H1 (cell line): ENCODE results near the gene PPP1R10. TPM values are rescaled to one million over a fixed set of nuclear protein-coding genes. Genes with fewer than 3 reads are reported as not detected.

Source experiments
- CEBPB ChIP-seq: IDR thresholded peaks from 2 replicates; pipeline ENCODE4 v1.6.1; 2012; ENCODE audit warnings: low read depth, low read length
- EP300 ChIP-seq, 2 experiments: IDR thresholded peaks; 1 replicate in 1 of 2; 2 replicates in 1 of 2; pipeline ENCODE4 v1.6.1; 2011 to 2012; ENCODE audit warnings: low read depth in 2 of 2, low read length in 2 of 2, mild to moderate bottlenecking in 2 of 2, borderline replicate concordance in 1 of 2, inconsistent platforms in 1 of 2, moderate library complexity in 1 of 2
- PHF8 ChIP-seq: fragments of 200-600 bp; sonication (generic); conservative IDR thresholded peaks from 2 replicates; pipeline ENCODE4 v1.7.1; 2012; ENCODE audit warnings: low read depth, mild to moderate bottlenecking, inconsistent platforms, low read length, moderate library complexity
- RAD21 ChIP-seq, 2 experiments: IDR thresholded peaks in 1 of 2; conservative IDR thresholded peaks in 1 of 2; 2 replicates each; pipeline ENCODE4 v1.6.1; 2011; ENCODE audit warnings: low read depth in 2 of 2, low read length in 2 of 2, improper control_type of control experiment in 1 of 2, inconsistent platforms in 1 of 2, mild to moderate bottlenecking in 1 of 2, moderate library complexity in 1 of 2
- SAP30 ChIP-seq: fragments of 300-600 bp; sonication (generic); IDR thresholded peaks from 2 replicates; pipeline ENCODE4 v1.7.1; 2012; ENCODE audit warnings: low read length, moderate library complexity, mild to moderate bottlenecking, inconsistent platforms; ENCODE audit not compliant: insufficient read depth, insufficient replicate concordance
- SUZ12 ChIP-seq: fragments of 200-600 bp; sonication (generic); IDR thresholded peaks from 2 replicates; pipeline ENCODE4 v1.6.1; 2012; ENCODE audit warnings: mild to moderate bottlenecking, inconsistent platforms, low read length, moderate library complexity, mixed read lengths
- USF2 ChIP-seq: IDR thresholded peaks from 2 replicates; pipeline ENCODE4 v1.6.1; 2011; ENCODE audit warnings: low read length, improper control_type of control experiment
- polyA plus RNA-seq, 7 experiments: library from polyadenylated mRNA; depleted of rRNA in 3 of 7; stranded (reverse) in 5 of 7; unstranded in 2 of 7; fragments of >200 nt in 5 of 7; fragments of 200-250 nt in 2 of 7; gene quantifications; 1 replicate in 5 of 7; 2 replicates in 1 of 7; 4 replicates in 1 of 7; pipeline versions ENCODE4 v1.2.1 to v1.2.3, GENCODE V29; 2011 to 2013; ENCODE audit warnings: missing spikeins in 2 of 7, mixed read lengths in 2 of 7
- total RNA-seq: library from RNA; stranded (reverse); fragmentation: NEBNext Ultra II Directional; extraction: Animal tissue kit (Norgen Biotek cat#: 25700); gene quantifications from 2 replicates; pipeline ENCODE4 v1.2.1, GENCODE V29; 2021

The PPP1R10 gene
- total and polyA plus RNA-seq, 2 of the 8 experiments (the other 6 are each of a cell fraction or from before 2014, with no cell fraction given) = 23.9 to 89.1 TPM

DNA sequence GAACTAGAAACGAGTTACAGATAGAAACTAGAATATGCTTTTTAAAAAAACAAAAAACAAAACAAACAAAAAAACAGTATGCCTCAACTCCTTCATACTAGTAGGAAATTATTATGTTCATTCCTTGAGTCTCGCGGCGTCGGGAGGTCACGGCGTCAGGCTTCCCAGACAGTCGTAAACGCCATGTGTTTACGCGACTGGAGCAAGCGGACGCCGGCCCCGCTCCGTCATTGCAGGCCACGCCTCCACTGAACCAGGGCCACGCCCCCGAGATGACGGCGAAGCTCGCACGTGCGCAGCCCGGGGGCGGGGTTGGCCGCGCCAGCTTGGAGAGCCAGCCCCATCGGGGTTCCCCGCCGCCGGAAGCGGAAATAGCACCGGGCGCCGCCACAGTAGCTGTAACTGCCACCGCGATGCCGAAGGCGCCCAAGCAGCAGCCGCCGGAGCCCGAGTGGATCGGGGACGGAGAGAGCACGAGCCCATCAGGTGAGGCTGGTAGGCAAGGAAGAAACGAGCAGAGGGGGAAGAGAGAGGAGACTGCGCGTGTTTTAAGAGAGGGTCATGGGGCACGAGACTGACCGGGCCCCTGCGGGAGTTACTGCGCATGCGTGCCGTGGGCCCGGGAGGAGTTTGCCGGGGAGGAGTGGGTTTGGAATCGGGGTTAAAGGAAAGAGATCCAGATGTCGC is 45.8 kb downstream of the PPP1R10 start, which contains the start of gene ABCF1 (continued):
- no peak for TF ChIP-seq SUZ12
- no peak for TF ChIP-seq RAD21 (IDR thresholded peaks at IDR 0.05 in 1 of 2, conservative IDR thresholded peaks at IDR 0.05 in 1 of 2; ENCODE audit: low read depth in 2 of 2, low read length in 2 of 2)
- TF ChIP-seq EP300 (IDR thresholded peaks at IDR 0.05; ENCODE audit: borderline replicate concordance in 1 of 2, low read depth in 2 of 2, low read length in 2 of 2) = no peak
- peak; percentile 54 for TF ChIP-seq USF2
- TF ChIP-seq CEBPB = no peak
- TF ChIP-seq SAP30 = peak; percentile 70
- TF ChIP-seq PHF8 = peak; percentile 99
